ENCODE measurements around the gene IMMT.
A peak's percentile ranks its signal among the peaks of the same experiment; 100 is the strongest.
"Not testable (repeated sequence)": the region's sequence is repeated elsewhere in the genome, so short reads cannot be mapped to it uniquely, and the experiment has no call there.

IMMT gene

DNA sequence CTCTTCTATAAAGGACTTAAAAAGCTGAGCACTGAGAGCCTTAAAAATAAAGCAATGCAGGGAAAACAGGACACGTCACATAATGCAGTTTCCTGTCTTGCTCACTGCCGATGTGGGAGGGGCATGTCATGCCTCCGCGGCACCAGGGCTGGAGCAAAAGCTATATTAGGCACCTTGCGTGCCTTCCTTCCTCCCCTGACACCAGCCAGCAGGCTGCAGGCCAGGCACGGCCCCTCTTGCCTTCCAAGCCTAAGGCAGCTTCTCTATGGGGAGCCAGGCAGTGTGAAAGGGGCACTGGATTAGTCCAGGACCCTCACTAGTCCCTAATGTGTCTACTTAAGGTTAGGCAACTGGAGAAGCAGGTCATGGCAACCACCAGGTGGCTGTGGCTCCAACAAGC lies 30.3 kb upstream of the IMMT start:
- no peak for DNase-seq

DNA sequence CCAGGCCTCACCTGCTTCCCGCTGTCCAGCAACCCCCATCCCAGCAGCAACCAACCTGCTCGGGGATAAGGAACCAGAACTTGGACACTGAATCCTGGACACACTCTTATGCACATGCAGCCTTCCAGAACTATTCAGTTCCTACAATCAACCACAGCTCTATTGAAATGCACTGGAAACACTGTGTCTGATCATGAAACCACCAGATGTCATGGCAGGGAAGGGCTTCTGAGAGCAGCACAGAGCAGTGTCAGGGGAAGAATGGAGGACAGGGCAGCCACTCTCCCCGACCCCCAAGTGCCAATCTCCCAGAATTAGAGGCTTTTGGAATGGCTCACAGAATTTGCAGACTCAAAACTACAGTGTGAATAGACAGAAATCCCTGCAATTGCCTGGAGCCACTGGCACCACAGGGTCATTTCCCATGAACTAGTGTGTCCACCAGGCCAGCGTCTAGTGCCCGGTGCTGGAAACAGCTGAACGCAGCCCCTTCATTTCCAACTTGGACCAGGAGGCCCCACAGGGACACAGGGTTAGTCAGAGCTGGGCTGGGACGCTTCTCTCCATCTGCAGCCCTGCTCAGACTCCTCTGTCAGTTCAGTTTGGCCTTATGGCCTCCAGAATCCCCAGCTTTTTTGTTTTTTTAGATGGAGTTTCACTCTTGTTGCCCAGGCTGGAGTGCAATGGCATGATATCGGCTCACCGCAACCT lies 29.5 kb upstream of the IMMT start:
- no peak for DNase-seq

DNA sequence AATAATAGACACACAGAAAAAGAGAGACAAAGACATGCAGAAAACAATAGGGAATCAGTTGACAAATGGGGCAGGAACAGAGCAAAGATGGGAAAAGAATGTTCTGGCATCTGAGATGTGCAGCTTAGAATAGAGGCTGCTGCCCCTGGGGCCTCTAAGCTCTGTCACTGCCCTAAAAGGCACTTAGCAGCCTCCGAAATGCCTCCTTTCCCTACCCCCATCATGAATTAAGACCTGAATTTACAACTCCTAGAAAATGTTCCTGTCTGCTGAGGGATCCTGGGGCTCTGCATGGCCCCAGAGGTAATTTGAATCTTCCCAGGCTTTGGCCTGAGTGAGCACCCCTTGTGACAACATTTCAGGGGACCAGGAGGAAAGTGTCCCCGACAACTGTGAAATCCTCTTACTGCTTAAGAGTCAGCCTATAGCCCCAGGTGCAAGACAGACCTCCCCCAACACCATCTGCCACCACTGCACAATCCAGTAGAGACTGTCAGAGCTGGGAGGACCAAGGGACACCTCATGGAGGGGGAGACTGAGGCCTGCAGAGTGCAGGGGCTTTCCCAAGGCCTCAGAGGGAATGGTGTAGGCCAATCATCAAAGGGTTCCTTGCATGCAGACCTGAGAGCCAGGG lies 28.8 kb upstream of the IMMT start:
- DNase-seq: no peak

DNA sequence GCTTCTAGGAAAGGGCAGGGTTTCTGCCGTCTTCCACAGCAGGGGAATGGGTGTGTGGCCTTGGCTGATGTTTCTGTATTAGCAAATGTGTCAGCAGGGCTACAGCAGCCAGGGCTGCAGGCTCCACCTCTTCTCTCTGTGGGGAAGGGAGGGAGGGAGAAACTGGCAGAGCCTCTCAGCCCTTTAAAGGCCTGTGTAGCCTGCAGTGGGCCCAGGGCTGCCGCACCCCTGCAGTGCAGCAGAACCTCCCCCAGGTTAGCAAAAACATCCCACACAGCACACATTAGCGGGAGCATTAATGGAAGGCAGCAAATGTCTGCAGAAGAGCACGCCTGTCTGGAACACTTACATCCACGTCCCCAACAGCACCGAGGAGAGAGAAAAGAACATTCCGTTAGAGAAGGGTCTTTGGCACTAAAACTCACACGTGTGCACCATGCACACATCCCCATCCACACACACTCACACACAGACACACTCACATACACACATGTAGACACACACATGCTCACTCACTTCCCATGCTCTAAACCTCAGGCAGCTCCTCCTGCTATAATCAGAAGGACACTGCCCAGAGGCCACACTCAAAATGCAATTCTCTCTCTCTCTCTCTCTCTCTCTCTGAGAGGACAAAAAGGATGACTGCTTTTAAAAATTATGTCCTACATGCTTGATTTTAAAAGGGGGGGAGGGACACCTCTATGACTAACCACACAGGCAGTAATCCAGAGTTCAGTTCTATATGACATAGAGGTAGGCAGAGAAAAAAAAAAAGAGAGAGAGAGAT lies 28.1 kb upstream of the IMMT start:
- DNase-seq: no peak

DNA sequence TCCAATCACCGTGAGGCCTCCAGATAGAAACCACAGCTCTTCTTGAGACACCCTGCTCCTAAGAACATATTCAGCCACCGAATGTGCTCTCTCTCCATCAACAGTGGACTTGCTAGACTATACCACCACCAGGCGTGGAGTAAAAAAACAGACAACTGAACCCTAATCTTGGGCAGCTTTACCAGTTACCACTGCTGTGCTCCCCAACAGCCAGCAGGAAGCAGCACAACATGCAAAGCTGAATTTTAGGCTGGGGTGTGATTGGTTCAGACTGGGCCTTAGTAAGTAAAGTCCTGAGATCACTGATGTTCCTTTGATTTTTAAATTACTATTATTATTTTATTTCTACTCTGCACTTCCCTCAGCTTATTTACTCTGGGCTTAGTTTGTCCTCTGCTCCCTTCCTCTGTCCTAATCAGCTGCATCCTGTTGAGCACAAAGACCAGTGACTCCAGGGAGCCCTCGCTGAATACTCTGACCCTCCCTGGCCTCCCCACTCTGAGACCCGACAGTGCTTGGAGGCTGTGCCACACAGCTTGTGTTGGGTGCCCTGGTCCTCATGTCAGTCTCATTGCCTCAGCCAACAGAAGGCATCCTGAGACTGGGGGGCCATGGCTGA lies 25.9 kb upstream of the IMMT start:
- no peak for DNase-seq

DNA sequence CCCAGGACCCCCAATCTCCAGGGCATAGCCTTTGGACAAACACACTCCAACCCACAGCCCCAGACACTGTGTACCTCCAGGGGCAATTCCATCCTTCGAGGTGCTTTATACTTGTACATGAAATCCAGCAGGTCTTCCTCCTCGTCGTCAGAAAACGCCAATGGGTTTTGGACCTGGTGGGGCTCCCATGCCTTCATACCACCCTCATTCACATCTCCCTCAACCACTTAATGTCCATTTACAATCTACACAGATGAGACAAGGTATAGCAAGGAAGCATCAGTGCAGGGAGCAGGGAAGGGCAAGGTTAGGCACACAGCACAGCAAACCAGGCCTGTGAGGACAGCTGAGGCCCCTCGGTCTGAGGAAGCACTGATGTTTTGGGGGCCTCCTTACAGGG lies 24.6 kb upstream of the IMMT start:
- no peak for DNase-seq

DNA sequence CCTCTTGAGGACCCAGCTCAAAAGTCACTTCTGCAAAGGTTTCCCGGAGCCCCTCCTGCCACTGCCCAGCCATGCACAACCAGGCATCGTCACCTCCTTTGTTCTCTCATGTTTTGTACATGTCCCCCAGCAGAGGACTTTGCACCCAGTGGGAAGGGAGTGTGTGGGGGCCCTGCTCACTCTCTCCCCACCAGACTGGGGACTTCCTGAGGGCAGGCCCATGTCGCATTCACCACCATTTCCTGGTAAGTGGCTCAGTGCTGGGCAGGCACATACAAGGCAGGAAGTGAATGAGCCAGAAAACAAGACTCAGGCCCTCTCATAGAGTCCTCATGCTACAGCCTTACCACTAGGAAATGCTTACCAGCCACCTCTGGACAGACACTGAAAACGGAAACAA lies 22.9 kb upstream of the IMMT start:
- no peak for DNase-seq

DNA sequence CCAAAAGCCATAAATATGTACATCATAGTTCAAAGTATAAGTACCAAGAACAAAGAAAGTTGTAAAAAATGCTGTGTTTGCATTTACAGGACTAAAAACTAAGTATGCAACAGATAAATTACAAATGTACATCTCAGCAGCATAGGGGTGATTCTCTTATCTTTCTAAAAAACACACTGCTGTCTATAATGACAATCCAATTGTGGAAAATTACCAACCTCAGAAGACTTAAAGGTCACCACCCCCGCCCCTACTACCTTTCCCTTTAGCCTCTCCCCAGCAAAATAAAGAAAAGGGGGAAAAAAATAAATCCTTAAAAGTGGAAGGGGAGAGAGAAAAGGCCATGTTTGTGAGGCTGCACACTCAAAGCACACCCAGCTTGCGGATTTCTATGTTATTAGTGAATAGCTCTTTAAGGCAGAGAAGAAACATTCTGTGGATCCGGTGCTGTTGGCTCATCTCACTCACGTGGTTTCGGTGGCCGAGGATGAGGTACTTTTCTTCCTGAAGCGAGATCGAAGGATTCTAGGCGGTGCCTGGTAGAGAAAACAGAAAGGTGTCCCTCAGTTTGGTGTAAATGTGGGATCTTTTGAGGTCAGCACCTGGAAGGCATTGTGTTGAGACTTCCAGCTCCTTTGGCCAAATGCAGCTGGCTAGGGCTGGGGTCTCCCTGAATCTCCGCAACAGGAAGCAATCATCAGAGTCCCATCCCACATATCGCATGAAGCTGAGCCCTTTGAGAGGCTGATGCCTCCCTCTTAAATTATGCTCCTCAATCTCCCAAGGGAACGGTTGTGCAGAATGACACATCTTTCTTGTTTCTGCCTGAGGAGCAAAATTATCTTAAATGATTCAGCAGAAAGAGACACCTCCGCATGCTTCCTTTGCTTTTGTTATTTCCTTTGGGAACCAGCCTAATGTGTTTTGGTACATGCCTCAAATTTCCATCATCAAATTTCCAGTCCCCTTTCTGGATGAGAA lies 21.6 kb upstream of the IMMT start:
- peak; percentile 77 for DNase-seq

DNA sequence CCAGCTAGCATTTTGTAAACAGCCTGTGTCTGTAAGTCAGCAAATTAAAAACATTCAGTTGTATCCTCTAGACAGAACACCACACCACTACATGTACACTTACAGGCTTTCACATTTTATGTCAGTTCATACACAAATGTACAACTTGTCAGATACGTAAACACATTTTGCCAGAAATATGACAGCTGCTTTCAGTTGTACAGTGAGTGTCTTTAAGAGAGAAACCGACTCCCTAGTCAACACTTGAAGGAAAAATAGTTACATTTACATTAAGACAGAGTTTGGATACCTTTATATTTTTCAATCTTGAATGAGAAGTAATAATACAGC lies 19.2 kb upstream of the IMMT start:
- no peak for DNase-seq

DNA sequence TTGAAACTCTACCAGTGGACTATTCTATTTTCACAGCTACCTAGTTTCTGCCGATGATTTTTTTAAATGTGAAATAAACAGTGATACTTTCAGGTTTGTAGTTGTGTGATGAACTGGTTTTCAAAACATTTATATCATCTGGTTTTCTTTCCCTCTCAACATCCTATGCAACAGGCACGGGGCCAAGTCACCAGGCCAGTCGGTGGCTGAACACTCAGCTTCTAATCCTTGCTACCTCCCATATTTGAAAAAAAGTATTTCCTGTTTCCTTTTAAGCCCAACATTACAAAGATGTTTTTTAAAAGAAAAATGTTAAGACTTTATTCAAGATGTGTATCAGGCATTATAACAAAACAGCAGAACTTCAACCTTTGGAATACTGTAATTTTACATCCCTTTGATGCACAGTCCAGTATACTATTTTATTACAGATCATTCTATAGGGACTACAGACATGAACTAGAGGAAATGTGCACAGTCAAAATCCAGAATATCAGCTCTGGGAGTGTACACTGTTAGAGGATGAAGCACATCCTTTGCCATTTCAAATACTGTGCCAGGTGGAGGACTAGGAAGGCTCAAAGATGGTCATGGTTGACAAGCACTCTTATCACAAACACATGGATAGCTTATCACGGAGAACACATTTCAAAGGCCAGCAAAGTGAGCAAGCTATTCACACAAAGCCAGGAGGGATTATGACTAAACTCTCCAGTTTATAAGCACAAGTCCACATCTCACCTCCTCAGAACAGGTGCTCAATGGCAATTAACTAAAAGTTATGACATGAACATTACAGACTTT lies 18.6 kb upstream of the IMMT start:
- no peak for DNase-seq

DNA sequence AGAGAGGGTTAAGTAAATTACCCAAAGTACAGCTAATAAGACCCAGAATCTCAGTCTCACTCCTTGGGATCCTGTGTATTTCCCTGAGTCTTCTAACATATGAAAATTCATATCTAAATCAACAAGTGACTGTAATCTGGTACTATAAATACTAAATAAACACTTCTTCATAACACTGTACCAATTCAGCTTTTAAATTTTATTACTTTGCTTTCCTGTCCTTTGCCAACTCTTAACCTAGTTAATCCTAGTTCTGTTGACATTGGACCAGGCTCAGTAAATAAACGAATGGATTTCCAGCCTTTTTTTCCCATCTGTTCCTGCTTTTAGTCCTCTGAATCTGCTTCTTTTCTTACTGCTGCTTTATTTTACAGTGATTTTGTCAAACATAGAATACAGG lies 17.8 kb upstream of the IMMT start:
- no peak for DNase-seq

DNA sequence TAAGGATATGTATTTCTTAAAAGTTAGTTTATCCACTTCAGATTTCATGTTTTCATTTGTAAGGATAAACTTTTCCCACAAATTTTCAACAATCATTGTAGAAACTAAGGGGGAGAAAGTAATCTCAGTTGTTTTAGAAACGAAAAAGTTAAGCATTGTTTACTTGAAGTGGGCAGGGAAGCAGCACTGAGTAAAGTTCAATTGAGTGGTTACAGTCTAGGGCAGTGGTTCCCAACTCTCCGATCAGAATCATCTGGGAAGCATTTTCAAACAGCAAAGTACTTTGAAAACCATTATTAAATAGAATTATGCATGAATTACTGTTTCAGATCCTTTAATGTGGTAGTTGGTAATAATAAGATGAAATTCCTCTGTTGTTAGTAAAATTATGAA lies 16.5 kb upstream of the IMMT start:
- no peak for DNase-seq

DNA sequence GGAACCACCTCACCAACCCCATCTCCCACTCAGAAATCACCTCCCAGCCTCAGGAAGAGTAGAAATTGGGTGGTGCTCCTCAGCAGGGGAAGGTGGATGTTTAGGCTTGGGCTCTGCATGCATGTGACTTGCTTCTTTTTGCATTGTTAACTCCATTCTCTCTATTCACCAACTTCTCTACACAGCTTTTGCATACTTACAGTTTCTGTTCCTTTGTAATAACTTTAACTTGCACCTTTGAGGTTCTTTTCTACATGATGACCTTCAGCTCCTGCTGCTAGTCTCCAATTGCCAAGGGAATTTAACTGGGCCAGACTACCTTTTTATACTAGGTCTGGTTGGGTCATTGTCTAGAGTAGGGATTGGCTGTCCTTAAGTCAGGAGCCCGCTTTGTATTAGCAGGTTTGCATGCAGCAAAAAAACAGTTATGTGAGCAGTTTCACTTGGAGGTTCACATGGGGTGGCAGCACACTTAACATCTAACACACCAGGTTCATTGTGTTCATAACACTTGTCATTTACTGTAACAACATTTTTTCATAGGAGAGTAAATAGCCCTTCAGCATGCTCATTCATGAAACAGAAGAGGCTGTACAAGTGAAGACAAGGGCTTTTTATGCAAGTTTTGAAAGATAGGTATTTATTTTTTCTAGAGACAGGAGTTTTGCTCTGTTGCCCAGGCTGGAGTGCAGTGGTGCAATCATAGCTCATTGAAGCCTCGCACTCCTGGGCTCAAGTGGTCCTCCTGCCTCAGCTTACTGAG lies 16.0 kb upstream of the IMMT start:
- no peak for DNase-seq

DNA sequence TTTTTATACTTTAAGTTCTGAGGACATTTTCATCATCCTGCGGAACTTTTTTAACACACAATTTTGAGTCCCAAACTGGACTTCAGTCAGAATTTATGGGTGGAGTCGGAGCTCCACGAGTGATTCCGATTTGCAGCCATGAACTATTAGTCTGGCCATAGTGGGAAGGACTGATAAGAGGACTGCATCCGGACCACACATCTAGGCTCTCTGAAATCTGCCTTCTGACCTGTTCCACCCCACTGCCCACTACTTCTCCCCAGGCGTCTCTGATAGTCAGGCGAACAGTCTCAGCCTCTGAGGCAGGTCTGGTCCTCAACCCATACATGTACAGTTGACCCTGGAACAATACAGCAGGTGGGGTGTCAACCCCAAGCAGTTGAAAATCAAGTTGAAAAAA lies 9.2 kb upstream of the IMMT start:
- no peak for DNase-seq

DNA sequence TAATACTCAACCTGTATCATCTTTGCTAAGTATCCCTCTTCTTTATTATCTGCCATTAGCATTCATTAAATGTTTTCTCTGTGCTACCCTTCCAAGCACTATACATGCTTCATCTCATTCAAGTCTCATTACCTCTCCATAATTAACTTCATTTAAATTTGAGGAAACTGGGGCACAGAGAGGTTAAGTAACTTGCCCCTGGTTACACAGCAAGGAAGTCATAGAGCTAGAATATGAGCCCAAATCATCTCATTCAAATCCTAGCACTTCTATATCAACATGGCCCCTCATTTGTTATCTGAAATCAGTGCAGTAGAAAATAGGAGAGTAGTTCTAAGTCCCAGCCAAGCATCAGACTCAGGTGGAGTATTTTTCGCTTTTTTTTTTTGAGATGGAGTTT lies 8.4 kb upstream of the IMMT start:
- no peak for DNase-seq

DNA sequence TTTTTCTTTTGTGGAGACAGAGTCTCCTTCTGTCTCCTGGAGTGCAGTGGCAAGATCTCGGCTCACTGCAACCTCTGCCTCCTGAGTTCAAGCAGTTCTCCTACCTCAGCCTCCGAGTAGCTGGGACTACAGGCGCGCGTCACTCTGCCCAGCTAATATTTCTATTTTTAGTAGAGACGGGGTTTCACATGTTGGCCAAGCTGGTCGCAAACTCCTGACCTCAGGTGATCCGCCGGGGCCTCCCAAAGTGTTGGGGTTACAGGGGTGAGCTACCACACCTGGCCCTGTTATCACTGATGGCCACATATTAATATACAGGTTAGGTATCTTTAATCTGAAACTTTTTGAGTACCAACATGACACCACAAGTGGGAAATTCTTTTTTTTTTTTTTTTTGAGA lies 7.4 kb upstream of the IMMT start:
- no peak for DNase-seq

DNA sequence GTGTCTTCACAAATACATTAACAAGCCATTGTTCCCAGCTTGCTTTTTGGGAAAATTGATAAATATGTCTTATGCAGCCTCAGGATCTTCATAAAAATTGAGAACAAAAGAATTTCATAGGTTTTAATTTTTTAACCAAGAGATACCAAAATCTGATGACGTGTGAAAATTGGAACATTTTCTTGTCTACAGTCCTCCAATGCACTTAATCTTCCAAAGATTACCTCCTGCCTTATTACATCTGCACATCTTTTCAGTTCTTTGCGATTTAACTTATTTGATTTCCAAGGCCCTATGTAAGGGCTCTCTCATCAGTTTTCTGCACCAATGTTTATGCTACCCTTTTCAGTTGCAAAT lies 7.1 kb upstream of the IMMT start:
- DNase-seq: no peak

DNA sequence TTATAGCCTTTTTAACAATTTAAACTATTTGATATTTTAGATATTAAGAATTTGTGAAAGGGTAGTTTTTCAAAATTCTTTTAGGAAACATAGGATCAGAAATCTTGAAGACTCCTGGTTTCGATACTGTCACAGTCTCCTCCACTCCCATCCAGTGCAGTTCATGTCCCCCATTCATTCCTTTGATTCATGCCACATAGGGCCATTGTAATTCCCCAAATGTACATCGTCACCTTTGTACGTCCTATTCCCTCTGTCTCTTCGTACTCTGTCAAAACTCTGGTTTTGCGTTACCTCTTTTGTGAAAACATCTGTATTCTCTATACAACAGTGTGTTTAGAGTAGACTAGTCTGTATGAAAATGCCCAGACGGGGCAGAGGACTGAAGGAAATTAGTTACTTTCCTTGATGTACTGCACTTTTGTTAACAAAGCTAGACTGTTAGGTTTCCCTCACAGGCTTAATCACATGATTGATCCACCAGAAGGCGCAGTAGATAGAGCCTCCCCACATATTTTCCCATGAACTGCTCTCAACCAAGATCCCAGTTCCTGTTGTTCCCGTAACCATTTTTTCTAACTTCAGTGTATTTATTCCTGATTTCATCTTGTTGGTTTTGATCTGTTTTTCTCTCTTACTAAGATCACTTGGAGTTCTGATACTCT lies 6.5 kb upstream of the IMMT start:
- no peak for DNase-seq

DNA sequence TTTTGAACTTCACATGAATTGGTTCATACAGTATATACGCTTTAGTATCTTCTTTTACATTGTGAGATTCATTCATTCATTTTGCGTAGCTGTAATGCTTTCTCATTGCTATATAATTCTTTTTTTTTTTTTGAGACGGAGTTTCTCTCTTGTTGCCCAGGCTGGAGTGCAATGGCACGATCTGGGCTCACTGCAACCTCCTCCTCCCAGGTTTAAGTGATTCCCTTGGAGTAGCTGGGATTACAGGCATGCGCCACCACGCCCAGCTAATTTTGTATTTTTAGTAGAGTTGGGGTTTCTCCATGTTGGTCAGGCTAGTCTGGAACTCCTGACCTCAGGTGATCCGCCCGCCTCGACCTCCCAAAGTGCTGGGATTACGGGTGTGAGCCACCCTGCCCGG lies 5.3 kb upstream of the IMMT start:
- not testable (repeated sequence) for DNase-seq

DNA sequence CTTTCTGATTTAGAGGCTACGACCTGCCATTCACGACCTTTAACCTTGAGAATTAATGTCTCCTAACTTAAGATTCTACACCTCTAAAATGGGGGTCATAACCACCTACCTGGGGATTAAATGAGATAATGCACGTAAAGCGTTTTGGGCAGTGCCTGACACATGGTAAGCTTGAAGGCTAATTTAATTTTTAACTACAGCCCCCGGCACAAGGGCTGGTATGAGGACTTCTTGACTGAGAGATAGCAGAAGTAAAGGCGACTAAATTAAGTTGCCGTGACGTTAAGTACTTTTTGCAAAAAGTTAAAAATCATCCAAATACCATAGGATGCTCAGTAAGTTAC lies 4.5 kb upstream of the IMMT start:
- no peak for DNase-seq

Measured in NCI-H2171 treated with DMSO at 0.1 percent for 48 hours (cell line).